Breast epithelium (tissue), 3 donors: ENCODE results near the gene PMEL.

ENCODE experiments used
- POLR2AphosphoS5 ChIP-seq, 3 donors: sonication (generic); formaldehyde crosslinking; IDR thresholded peaks; one replicate each; pipeline ENCODE4 v1.6.1; 2017; ENCODE audit warnings: antibody characterized with exemption in 3 of 3
- TF ChIP-seq, protein P1 (sequence below), 3 donors: fragments of 450-650 bp; IDR thresholded peaks; one replicate each; pipeline ENCODE4 v1.5.1; 2016 to 2017; ENCODE audit warnings: antibody characterized with exemption in 3 of 3, mild to moderate bottlenecking in 3 of 3, moderate library complexity in 3 of 3

DNA sequence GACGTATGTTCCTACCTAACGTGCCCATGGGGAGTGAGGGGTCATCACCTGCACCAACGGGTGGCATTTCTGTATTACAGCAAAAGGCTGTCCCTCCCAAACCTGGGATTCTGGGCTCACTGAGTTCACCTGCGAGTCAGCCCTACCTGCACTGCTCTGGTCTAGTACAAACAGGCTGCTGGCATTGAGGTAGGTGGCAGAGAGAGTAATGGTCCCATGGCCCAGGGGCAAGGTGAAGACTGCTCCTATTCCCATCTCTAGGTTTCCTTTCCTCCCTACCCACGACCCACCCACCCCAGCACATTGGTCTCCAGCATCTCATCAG is 31.7 kb upstream of the PMEL start:
- TF ChIP-seq, protein P1, sequence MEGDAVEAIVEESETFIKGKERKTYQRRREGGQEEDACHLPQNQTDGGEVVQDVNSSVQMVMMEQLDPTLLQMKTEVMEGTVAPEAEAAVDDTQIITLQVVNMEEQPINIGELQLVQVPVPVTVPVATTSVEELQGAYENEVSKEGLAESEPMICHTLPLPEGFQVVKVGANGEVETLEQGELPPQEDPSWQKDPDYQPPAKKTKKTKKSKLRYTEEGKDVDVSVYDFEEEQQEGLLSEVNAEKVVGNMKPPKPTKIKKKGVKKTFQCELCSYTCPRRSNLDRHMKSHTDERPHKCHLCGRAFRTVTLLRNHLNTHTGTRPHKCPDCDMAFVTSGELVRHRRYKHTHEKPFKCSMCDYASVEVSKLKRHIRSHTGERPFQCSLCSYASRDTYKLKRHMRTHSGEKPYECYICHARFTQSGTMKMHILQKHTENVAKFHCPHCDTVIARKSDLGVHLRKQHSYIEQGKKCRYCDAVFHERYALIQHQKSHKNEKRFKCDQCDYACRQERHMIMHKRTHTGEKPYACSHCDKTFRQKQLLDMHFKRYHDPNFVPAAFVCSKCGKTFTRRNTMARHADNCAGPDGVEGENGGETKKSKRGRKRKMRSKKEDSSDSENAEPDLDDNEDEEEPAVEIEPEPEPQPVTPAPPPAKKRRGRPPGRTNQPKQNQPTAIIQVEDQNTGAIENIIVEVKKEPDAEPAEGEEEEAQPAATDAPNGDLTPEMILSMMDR (IDR thresholded peaks at IDR 0.05), result no peak
- TF ChIP-seq POLR2AphosphoS5 (IDR thresholded peaks at IDR 0.05), result no peak
